Left kidney (tissue), 2 donors: Measurements from ENCODE around the gene DNMT3A. TPM values are rescaled to one million over a fixed set of nuclear protein-coding genes. Genes with fewer than 3 reads are reported as not detected.

Experiments
- DNase-seq: peaks from one replicate; pipeline ENCODE4 v3.0.0-alpha.2; 2013
- polyA plus RNA-seq: library from polyadenylated mRNA; unstranded; fragments of 120-200 nt; gene quantifications from one replicate; pipeline ENCODE4 v1.2.1, GENCODE V29; 2013; ENCODE audit not compliant: insufficient read length

The DNMT3A gene
- polyA plus RNA-seq, 1 donor = 94.4 TPM

- no peak for DNase-seq
Observed at GRCh38 chr2:25257931-25258846, 83.5 kb downstream of the DNMT3A start.

DNA sequence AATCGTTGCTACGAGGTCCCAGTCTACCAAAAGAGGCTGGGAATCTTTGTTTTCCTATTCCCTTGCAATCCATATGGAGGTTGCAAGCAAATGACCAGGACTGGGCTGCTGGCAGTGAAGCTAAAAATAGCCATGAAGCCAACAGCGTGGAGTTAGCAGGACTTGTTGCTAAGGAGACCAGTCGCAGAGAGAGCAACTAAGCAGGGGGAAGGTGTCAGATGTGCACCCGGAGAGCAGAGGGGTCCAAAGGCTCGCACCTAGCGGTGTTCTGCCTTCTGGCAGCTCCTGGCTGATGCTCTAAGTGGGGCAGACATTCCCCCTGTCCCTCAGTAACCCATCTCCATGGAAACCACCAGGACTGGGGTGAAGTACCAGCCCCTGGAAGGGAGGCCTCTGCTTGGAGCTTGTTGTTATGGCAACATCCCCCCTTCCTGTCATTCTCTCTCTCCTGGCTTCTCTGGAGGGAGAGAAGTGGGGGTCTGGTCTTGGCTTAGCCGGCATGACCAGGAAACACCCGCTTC, 84.6 kb downstream of the DNMT3A start:
- peak; percentile 75 for DNase-seq

DNA sequence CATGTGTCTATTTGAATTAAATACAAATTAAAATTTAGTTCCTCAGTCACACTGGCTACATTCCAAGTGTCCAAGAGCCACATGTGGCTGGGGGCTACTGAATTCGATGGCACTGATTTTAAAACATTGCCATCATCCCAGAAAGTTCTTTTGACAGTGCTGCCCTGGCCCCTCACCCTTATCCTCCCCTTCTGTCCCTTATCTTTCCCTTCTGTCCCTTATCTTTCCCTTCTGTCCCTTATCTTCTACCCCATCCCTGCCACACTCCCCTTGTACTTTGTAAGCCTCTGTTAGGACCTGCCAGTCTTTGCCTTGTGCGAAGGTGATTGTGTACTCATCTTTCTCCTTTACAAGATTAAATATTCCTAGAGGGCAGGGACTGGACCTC, 85.2 kb downstream of the DNMT3A start:
- no peak for DNase-seq

- no peak for DNase-seq
Observed at GRCh38 chr2:25255745-25256487, 85.8 kb downstream of the DNMT3A start.

- DNase-seq = no peak
Observed at GRCh38 chr2:25254961-25255360, 86.8 kb downstream of the DNMT3A start.

DNA sequence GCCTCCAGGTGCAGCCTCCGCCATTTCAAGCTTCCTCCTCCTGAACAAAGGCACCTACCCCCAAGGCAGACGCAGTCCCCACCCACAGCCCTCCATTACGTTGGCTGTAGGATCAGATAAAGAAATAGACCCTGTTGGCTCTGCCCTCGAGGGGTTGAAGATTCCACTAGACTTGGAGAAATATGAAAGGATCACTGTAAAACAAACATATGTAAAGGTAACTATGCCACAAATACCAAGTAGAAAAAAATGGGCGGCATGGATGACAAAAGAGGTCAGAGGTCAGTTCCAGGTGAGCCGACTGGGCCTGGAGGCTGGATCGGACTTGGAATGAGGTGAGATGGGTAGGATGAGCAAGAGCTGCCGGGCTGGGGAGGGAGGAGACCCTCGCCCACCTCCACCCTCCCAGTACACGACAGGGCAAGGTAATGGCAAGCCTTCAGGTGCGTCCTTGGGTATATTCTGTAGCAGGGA, 88.5 kb downstream of the DNMT3A start:
- DNase-seq = no peak

GRCh38 chr2:25252291-25253152, 89.2 kb downstream of the DNMT3A start:
- peak; percentile 94 for DNase-seq

DNA sequence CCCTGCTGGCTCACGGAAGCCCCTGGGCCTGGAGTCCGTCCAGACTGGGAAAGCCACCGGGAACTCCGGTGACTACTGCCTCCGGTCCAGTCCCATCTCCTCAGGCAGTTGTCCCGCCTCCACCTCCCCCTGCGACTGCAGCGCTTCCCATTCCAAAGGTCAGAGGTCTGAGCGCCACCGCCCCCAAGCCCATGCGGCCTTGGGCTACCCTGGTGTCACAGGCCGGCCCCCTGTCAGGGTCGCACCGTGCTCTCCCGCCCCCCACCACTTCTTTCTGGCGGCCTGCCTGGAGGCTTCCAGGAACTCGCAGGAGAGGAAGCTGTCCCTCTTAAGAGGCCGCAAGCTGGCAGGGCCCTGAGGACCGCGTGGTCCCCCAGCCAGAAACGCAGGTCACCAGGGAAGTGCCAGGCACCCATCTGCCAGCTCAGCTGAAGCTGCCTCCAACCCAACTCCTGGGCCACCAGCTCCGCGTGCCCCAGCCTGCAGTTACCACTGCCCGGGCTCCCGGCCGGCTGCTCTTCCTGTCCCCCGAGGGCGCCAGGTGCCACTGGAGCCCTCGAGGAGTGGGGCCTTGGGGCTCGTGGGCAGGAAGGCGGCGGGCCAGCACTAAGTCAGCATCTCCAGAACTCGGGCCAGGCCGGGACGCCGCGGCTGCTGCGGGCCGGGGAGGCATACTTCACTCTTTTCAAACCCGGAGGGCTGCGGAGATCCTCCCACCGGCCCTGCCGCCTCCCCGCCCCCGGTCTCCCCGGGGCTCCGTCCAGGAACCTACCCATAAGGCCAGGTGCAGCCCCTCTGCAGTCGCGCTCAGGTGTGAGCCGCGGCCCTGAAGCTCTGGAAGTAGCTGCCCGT, 90.1 kb downstream of the DNMT3A start:
- no peak for DNase-seq

- no peak for DNase-seq
Observed at GRCh38 chr2:25251071-25251421, 90.7 kb downstream of the DNMT3A start.

DNA sequence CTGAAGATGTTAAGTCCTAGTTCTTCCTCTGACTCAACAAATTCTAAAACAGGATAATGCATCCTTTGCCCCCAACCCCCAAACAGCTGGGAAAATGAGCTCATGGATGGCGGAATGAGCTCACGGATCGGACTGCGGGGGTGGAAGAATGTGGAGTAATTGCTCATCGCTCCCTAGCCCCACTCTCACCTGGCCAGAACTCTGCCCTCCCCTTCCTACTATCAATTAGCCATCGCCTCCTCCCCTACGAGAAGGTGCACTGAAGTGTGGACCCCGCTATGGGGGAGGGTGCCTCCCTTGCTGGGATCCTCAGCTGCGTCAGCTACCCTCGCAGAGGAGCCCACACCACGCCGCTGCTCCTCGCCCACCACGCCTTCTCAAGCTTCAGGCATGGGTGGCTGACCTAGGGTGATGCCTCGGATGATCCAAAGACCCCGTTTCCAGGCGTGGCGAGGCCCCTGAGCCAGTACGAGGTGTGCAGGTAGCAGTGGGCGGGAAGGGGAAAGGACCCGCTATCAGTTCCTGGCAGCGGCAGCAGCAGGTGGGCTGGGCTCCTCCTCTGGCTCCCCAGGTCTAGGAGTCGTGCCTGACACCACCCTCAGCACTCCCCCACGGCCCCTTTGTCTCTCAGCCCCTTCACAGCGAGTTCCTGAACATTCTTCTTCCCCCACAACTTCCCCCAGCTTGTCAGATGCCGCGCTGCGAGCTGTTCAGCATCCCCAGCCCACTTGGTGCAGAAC, 91.2 kb downstream of the DNMT3A start:
- DNase-seq = peak; percentile 50

- no peak for DNase-seq
Observed at GRCh38 chr2:25249785-25250184, 91.9 kb downstream of the DNMT3A start.

- no peak for DNase-seq
Observed at GRCh38 chr2:25247792-25248512, 93.8 kb downstream of the DNMT3A start.

- no peak for DNase-seq
Observed at GRCh38 chr2:25246558-25247290, 95.0 kb downstream of the DNMT3A start.

- DNase-seq = no peak
Observed at GRCh38 chr2:25246001-25246400, 95.7 kb downstream of the DNMT3A start.

GRCh38 chr2:25245141-25245540, 96.6 kb downstream of the DNMT3A start:
- DNase-seq = no peak

GRCh38 chr2:25243995-25244394, 97.7 kb downstream of the DNMT3A start:
- no peak for DNase-seq

- DNase-seq = no peak
Observed at GRCh38 chr2:25241452-25241851, 100.3 kb downstream of the DNMT3A start.

DNA sequence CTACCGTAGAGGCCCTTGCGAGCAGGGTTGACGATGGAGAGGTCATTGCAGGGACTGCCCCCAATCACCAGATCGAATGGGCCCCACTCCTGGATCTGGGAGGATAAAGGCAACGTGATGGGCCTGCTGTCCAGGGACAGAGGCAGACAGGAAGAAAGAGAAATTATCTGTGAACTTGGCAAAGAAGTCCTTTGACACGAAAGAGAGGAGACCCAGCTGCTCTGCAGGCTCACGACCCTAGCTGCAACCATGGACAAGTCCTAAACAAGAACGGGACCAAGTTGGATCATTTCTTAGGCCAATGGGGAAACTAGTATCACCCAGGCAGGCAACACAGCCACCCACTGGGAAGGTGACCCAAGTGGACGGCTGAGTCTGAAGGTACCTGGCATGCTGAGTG, 101.1 kb downstream of the DNMT3A start:
- DNase-seq = no peak

DNA sequence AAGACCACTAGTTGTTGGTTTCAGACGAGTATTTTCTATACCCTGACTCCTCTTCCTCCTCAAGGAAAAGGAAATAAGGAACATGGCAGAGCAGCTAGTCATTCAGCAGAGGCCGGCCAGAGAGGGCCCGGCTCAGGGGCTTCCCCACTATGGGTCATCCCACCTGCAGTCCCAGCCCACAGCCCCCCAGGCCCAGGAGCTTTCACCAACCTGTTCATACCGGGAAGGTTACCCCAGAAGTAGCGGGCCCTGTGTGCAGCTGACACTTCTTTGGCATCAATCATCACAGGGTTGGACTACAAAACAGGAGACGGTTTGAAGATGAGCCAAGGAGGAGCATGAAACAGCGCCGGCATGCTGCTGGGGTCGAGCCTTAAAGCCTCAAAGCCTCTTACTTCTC, 102.8 kb downstream of the DNMT3A start:
- DNase-seq = no peak
